Neural progenitor cell (in vitro differentiated cells): ENCODE data around the gene EIF2B4.

Experiments
- EZH2phosphoT487 ChIP-seq: fragments of 200-600 bp; sonication (generic); IDR thresholded peaks from 2 replicates; pipeline ENCODE4 v1.6.1; 2017; ENCODE audit warnings: antibody characterized with exemption
- TF ChIP-seq, protein P1 (sequence below): fragments of 200-600 bp; sonication (generic); IDR thresholded peaks from 2 replicates; pipeline ENCODE4 v1.5.1; 2017; ENCODE audit warnings: antibody characterized with exemption, mild to moderate bottlenecking

GRCh38 chr2:27362678-27363420 lies 7.3 kb downstream of the EIF2B4 start:
- TF ChIP-seq, protein P1, sequence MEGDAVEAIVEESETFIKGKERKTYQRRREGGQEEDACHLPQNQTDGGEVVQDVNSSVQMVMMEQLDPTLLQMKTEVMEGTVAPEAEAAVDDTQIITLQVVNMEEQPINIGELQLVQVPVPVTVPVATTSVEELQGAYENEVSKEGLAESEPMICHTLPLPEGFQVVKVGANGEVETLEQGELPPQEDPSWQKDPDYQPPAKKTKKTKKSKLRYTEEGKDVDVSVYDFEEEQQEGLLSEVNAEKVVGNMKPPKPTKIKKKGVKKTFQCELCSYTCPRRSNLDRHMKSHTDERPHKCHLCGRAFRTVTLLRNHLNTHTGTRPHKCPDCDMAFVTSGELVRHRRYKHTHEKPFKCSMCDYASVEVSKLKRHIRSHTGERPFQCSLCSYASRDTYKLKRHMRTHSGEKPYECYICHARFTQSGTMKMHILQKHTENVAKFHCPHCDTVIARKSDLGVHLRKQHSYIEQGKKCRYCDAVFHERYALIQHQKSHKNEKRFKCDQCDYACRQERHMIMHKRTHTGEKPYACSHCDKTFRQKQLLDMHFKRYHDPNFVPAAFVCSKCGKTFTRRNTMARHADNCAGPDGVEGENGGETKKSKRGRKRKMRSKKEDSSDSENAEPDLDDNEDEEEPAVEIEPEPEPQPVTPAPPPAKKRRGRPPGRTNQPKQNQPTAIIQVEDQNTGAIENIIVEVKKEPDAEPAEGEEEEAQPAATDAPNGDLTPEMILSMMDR: no peak
- TF ChIP-seq EZH2phosphoT487: no peak
